ENCODE measurements around the gene CACNG7. TPM values are rescaled to one million over a fixed set of nuclear protein-coding genes. Genes with fewer than 3 reads are reported as not detected.

CACNG7 gene
- total RNA-seq, 1 experiment from 2014 or later: 22.7 TPM

DNA sequence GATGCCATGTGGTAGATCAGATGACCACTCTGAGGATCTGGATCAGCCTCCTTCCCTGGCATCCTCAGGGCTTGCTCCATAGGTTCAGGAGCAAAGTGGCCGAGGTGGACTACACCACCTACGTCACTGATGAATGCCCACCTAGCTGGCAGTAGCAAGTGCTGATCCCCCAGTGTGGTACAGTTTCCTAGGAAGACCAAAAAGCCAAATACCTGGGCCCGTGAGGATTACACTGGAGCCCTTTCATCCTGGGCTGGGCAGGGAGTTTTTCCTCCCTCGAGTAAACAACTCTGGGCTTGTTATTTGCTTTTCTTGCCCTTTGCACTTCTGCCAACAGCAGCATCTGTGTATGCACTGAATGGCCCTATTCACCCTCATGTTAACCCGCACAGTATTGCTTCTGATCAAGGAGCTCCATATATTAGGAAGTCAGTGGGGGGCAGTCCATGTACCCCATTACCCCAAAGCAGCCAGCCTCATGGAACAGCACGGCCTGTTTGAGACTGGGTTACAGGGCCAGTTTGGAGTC lies 44.7 kb upstream of the CACNG7 start:
- TF ChIP-seq, protein P1, sequence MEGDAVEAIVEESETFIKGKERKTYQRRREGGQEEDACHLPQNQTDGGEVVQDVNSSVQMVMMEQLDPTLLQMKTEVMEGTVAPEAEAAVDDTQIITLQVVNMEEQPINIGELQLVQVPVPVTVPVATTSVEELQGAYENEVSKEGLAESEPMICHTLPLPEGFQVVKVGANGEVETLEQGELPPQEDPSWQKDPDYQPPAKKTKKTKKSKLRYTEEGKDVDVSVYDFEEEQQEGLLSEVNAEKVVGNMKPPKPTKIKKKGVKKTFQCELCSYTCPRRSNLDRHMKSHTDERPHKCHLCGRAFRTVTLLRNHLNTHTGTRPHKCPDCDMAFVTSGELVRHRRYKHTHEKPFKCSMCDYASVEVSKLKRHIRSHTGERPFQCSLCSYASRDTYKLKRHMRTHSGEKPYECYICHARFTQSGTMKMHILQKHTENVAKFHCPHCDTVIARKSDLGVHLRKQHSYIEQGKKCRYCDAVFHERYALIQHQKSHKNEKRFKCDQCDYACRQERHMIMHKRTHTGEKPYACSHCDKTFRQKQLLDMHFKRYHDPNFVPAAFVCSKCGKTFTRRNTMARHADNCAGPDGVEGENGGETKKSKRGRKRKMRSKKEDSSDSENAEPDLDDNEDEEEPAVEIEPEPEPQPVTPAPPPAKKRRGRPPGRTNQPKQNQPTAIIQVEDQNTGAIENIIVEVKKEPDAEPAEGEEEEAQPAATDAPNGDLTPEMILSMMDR (conservative IDR thresholded peaks at IDR 0.05): no peak
- no peak overlapping the region for H3K9ac ChIP-seq (ENCODE audit: extremely low read depth, insufficient read length, low read length)
- H3K56ac ChIP-seq (ENCODE audit: insufficient read length, low read depth, low read length): no peak overlapping the region
- peaks cover 15 to 20% of the 10 kb centered on the region in 2 experiments for H3K4me1 Mint-ChIP-seq
- H2BK120ac ChIP-seq (ENCODE audit: low read depth, low read length, poor library complexity, severe bottlenecking): no peak overlapping the region
- H4K91ac ChIP-seq (ENCODE audit: insufficient read length, low read depth, low read length): no peak overlapping the region
- peaks cover 0 to 3% (median 0%) of the 10 kb centered on the region in 3 experiments; a peak in 1 of 7 replicates for H3K36me3 Mint-ChIP-seq (ENCODE audit: insufficient read depth in 1 of 3, low read depth in 3 of 3)
- H2AK5ac ChIP-seq (ENCODE audit: insufficient read length, low read length): no peak overlapping the region
- peaks cover 2% of the 10 kb centered on the region; the same call in 1 of the 2 replicates for H3K4me1 ChIP-seq (ENCODE audit: insufficient read depth, low read length)
- no peak overlapping the region for H3K4me2 ChIP-seq (ENCODE audit: insufficient read depth, insufficient read length, low read length)
- no peaks in the 10 kb centered on the region for H3K79me1 ChIP-seq (ENCODE audit: insufficient read depth, low read depth, low read length, poor library complexity, severe bottlenecking)
- H3K9me3 Mint-ChIP-seq: no peaks in the 10 kb centered on the region
- H3K4me3 Mint-ChIP-seq: peak overlapping the region in 1 of 2 experiments; percentile 46; a peak in 1 of 5 replicates
- H3K9me3 ChIP-seq (ENCODE audit: control insufficient read depth, low read depth, low read length): no peaks in the 10 kb centered on the region
- no peak overlapping the region for H2BK20ac ChIP-seq (ENCODE audit: low read depth, low read length, poor library complexity, severe bottlenecking)
- no peak overlapping the region for H3K14ac ChIP-seq (ENCODE audit: insufficient read depth, low read length)
- no peak overlapping the region for H4K5ac ChIP-seq (ENCODE audit: insufficient read length, low read depth, low read length)
- H3K79me2 ChIP-seq (ENCODE audit: insufficient read depth, low read length): no peaks in the 10 kb centered on the region; the same call in 1 of the 2 replicates
- H3K27ac ChIP-seq (ENCODE audit: insufficient read length, low read depth, low read length): no peak overlapping the region
- H2BK5ac ChIP-seq (ENCODE audit: insufficient read length, low read length): no peak overlapping the region
- no peak overlapping the region; a peak in 2 of 7 replicates for H3K27ac Mint-ChIP-seq
- no peak overlapping the region for H3T11ph ChIP-seq (ENCODE audit: low read length)
- H3K18ac ChIP-seq (ENCODE audit: insufficient read length, low read depth, low read length): peak overlapping the region; percentile 30
- WGBS (ENCODE audit: extremely low coverage, insufficient read length, low lambda C conversion rate): no CpG with 5 or more reads among the region's 6 CpGs
- peaks cover 12% of the 10 kb centered on the region for H3K27me3 Mint-ChIP-seq (ENCODE audit: low read depth)
- H4K8ac ChIP-seq (replicated peaks; ENCODE audit: insufficient read length, low read depth, low read length): no peak overlapping the region
- no peak overlapping the region for H3K23ac ChIP-seq (ENCODE audit: insufficient read length, low read depth, low read length)
- no peaks in the 10 kb centered on the region for H4K20me1 ChIP-seq (ENCODE audit: control insufficient read depth, insufficient read depth, insufficient read length)
- no peak overlapping the region for H3K4ac ChIP-seq (ENCODE audit: low read depth, low read length)
- no peaks in the 10 kb centered on the region for H3K27me3 ChIP-seq (ENCODE audit: insufficient read depth, low read length)
- H2BK12ac ChIP-seq (ENCODE audit: insufficient read length, low read depth, low read length): peak overlapping the region; percentile 40
- peaks cover 15% of the 10 kb centered on the region for H3K23me2 ChIP-seq (ENCODE audit: insufficient read length, low read depth, low read length, poor library complexity, severe bottlenecking)
- peak overlapping the region; percentile 97 for H2BK15ac ChIP-seq (ENCODE audit: low read depth, low read length)
- no peak overlapping the region for H2AFZ ChIP-seq (ENCODE audit: low read length)
- no peak for DNase-seq
